AG08396 (cell line): ENCODE measurements around the gene ADCY3.

Experiments used
- DNase-seq: peaks from one replicate; pipeline ENCODE4 v3.0.0; 2012; ENCODE audit warnings: low spot score, mixed read lengths

Gene ADCY3

DNA sequence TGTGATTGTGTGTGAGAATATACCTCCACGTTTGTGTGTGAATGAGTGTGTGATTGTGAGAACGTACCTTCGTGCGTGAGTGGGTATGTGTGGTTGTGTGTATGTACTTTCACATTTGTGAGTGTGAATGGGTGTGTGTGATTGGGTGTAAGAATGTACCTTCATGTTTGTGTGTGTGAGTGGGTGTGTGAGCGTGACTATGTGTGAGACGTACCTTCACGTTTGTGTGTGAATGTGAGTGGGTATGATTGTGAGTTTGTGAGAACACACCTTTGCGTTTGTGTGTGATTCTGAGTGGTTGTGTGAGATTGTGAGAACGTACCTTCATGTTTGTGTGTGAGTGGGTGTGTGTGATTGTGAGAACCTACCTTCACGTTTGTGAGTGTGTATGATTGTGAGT is 5.8 kb upstream of the ADCY3 start:
- DNase-seq = no peak

DNA sequence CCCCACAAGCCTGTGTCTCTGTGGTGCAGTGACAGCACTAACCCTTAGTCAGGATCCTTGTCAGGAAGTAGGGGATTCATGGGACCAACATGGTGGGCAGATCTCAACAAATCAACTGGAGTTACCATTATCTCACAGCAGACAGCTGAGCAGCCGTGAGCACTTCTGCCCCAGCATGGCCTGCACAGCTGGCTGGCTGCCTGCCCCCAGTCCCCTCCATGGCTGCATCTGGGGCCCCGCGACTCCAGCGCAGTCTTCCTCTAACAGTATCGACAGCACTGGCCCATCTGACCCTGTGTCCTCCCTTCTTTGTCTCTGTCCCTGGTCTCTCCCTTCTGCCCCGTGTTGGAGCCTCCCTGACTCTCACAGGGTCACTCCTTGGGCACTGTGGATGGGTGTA is 4.7 kb upstream of the ADCY3 start:
- no peak for DNase-seq

DNA sequence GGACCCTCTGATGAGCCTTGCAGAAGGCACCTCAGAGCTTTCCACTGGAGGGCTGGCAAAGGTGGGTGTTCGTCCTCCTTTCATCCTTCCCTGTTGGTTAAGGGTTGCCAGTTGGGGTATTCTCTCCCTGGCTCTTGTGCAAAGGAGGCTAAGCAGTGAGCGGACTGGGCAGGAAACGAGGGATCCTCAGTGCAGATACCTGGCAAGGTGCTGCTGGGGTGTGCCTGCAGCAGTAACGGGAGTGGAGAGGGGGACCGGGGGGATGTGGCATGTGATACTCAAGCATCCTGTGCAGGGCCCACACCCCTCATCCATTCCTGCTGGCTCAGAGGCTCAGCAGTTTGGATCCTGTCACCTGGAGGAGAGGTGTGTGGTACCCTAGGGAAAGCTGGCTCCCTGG is 4.2 kb upstream of the ADCY3 start:
- DNase-seq = no peak

DNA sequence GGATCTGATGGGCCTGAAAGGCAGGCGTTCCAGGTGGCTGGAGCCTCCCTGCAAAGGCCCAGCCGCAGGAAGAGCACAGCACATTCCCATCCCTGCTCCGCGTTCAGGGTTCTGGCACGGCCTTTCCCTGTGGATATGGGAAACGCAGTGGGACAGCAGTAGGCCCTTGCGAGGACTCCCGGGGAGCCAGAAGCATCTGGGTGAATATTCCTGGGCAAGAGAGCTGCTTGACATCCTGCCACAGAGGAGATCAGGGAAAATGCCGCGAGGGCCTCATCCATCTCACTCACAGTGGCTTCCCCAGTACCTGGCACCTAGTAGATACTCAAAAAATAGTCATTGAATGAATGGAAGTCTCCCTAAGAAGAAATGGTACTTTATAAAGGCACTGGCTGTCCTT is 3.1 kb upstream of the ADCY3 start:
- DNase-seq = no peak

DNA sequence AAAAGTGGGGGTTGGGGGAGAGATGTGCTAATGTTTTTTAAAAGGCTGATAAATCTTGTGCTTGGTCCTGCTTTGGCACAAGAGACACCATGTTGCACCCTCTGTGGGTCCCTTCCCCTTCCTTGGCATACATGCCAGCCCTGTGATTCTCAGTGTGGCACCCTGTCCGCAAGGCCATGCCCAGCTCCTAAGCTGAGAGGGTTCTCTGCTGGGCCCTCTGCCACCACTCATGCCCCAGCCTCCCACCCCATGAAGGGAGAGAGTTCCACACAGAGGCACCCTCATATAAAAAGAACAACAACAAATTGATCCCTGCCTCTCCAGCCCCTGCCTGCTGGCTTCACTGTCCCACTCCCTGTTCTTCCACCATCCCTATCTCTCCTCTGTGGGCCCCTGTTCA is 2.5 kb upstream of the ADCY3 start:
- no peak for DNase-seq

DNA sequence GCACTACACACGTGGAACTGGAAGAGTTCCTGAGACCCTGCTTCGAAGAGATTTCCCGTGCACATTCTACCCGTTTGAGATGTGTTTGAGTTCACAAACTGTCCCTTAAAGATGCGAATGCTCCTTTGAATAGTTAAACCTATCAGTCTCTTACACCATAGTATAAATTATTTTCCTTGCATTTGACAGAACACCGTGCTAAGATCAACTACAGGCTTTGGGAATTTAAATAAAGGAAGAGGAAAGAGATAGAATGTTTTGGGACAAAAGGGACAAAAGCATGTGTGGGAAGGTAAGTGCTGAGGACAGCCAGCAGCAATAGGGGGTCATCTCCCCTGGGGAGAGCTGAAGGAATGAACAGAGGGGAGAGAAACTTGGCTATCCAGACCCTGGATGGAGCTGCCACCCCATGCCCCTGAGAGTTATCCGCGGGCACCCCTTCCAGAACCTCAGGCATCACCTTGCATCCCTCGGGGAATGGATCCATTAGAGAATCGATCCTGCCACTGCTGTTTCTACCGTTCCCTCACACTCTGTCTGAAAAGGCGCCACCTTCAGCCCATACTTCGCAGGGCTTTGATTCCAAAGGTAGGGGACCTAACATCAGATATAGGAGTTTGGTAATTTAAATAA is 888 bp upstream of the ADCY3 start:
- DNase-seq = no peak

DNA sequence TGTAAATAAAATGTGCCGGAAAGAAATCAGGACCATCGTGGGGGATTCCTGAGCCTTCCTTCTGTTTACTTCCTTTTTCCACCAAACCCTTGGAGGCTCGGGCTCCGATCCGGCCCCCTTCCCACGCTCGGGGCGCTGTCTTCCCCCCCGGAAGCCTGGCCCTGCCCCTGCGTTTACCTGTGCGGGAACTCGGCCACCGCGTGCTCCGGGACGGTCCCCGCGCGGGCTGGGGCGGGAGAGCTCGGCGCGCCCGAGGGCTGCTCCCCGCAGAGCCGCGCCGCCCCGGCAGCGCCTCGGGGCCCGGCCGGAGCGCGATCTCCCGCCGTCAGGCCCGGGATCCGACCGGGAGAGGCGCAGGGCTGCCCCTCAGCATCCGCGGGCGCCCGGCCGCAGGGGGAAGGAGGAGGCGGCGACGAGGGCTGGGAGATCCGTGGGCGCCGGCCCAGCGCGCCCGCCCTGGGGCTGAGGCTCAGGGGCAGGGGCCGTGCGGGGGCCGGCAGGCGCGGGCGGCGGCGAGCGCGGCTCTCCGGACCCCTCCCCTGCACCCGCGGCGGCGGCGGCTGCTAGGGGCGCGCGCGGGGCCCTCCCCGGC is 435 bp downstream of the ADCY3 start:
- DNase-seq = peak; percentile 76

DNA sequence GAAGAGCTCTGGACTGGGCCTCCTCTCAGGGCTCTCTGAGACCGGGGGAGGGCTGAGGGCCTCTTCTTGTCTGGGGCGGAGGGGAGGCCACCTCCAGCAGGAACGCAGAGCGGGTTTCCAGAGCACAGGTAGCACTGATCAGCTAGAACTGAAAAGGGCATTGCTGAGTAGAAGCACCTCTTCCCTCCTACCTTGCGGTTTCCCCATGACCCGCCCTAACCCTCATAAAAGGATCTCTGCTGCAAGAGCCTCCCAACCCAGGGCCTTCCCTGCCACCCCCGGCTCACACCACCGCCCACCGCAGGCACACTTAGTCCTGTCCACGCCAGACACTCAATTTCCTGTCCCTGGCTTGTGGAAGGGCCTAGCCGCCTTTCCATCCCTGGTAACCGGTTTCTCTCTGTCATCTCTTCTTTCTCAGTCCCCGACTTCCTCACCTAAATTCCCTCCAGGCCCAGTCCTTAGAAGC is 966 bp downstream of the ADCY3 start:
- peak; percentile 53 for DNase-seq

DNA sequence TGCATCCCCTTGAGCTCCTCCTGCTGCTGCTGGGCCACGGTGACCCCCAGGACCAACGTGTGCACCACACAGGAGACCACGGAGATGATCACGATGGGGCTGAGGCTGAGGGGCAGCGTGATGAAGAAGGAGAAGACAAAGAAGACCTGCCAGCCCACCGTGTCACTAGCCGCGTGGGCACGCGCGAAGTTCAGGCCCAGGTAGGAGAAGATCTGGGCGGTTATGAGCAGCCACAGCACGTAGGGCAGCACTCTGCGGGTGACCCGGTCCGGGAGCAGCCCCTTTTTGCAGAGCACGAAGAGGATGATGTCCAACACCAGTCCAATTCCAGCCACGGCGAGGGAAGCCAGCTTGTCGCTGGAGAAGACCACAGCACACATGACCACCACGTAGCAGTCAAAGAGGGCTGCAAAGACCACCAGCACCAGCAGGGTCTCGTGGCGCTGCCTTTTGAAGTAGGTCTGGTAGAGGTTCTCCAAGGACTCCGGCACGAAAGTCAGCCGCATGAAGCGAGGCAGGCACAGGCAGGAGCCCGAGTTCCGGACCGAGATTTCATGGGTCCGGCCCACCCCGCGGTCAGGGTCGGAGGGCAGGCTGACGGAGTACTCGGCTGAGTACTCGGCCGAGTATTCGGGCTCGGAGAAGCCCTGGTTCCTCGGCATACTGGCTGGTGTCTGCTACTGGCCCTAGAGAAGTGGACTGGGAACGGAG is 1.6 kb downstream of the ADCY3 start:
- no peak for DNase-seq

DNA sequence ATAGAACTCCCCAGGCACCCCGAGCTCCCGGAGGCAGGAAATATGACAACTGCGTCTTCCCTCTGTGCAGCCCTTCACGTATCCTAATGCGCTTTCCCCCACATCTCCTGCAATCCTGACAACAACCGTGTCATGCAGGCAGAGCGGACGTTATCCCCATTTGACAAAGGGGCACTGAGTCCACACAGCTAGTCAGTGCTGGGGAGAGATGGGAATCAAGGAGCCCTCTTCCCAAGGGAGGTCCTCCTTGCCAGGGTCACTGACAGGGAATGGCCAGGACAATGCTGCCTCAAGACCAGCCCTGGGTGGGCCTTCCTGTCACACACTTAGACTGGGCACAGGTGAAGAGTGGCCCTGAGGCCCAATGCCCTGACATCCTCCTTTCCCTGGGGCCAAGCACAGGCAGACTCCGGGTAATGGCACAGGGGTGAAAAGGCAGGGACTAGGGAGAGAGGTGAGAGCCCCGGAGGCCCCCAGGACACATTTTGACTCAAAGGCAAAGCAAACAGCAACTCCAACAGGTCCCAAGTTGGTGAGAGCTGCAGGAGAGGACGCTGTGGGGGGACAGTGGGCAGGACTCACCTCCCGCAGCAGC is 2.2 kb downstream of the ADCY3 start:
- no peak for DNase-seq

DNA sequence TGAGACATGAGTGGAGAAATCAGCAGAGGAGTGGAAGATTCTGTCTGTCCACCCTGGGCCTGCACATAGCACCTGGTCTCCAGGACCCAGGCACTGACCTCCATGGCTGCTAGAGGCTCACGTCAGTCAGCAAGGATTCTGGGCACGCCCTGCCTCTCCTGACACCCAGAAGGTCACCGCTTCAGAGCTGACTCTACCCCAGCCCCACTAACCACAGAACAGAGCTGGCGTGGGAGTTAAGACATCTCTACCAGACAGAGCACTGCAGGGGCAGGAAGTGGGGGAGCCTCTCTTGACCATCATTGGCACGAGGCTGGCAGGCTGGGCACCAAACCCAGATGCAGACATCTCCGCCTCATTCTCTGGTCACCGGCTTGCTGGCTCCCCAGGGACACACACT is 3.0 kb downstream of the ADCY3 start:
- no peak for DNase-seq

DNA sequence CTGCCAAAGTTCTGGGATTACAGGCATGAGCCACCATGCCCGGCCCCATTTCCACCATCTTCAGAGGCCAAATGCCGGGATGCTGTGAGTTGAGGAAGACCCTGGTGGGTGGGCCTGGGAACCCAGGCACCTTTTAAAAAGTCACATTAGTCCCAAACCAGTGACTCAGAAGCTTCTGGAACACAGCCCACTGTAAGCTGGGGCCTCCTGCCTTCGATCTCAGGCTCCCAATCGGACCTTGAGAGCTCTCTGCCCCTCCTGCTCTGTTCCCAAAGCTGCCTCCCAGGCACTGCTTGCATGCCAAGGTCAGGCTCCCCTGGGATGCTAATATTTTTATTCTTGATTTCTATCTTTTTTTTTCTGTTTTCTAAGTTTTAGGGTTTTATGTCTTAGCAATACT is 4.2 kb downstream of the ADCY3 start:
- no peak for DNase-seq

DNA sequence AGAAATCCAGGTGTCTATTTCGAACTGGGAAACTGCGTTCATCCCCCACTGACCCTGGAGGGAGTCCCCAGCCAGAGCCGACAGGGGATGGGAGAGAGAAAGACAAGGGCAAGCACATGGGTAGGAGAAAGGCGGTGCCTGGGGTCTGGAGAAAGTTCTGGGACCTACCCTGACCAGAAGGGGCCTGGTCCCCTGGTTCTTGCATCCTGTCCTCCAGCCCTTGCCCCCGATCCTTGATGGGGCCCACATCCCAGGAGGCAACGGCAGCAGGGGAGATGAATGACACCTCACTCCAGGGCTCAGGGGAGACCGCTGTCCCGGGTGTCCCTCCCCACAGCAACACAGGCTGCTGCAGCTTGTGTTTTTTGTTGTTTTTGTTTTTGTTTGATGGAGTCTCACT is 4.9 kb downstream of the ADCY3 start:
- DNase-seq = no peak

DNA sequence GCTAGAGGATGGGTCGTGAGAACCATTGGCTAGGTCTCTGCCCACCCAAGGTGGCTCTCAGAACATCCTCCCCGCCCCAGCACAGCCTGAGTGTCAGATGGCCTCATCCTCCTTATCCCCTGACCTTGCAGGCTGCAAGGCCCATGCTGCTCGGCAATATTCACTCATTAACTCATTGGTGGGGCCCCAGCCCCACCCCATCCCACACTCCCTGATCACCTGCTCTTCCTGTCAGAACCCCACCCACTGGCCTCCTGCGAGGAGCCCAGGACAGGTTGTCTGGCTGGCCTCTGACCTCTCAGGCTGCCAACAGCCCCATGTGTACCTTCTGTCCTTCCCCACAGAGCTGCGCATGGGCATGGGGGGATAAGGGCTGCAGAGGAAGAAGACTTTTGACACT is 5.3 kb downstream of the ADCY3 start:
- no peak for DNase-seq

DNA sequence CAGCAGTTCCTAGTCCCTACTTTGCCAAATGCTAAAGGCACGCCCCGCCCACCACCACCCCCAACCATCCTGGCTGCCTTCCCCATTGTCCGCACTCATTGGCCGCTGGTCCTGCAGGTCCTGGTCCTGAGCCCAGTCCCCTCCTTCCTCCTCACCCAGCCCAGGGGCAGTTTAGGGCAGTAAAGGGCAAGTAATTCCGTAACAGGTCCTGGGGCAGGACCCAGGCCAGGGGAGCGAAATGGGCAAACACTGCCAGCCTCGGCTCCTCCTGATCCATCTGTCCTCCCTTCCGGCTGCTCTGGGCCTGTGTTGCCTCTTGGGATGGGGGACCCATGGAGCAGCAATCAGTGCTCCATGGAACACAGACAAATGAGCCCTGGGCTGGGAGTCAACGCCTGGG is 6.1 kb downstream of the ADCY3 start:
- DNase-seq = no peak

DNA sequence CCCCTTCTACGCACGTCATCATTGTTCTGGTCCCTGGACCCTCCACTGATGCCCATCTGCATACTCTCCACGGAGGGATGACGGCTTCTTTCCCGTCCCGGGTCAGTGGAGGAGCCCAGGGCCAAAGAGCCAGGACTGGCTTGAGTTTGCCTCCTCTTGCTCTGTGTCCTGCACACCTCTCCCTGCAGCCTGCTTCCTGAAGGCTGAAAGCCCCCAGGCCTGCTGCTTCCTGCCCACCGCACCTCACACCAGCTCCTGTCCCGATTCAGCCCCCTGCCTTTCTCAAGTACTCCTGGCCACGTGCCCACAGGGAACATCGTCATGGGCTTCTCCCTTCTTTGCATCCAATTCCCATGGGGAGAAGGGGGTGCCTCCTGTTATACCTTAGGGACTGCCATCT is 7.1 kb downstream of the ADCY3 start:
- no peak for DNase-seq

DNA sequence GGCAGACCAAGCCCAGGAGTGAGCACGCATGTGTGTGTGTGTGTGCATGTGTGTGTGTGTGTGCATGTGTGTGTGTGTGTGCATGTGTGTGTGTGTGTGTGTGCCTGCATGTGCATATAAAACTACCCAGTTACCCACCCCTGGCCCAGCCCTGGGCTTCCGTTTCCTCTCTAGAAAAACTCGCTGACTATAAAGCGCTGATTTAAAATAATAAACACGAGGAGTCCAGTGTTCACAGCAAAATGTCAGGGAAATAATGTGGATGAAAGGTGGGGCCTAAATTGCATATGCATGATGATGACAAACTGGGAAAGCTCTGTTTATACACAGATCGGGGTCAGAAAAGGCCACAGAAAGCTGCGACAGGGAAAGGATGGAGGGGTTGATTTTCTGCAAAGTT is 7.5 kb downstream of the ADCY3 start:
- DNase-seq = no peak

DNA sequence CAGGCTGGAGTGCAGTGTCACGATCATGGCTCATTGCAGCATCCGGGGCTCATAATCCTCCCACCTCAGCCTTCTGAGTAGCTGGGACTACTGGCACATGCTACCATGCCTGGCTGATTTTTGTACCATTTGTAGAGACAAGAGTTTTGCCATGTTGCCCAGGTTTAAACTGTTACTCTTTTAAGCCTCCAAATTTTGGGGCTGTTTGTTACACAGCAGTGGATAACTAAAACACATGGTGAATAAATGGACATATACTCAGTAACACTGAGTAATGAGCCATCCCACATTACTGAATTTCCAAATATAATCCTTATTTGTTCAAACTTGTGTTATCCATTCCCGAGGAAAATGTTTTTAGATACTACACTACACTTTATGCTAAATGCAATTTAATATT is 9.8 kb downstream of the ADCY3 start:
- no peak for DNase-seq

DNA sequence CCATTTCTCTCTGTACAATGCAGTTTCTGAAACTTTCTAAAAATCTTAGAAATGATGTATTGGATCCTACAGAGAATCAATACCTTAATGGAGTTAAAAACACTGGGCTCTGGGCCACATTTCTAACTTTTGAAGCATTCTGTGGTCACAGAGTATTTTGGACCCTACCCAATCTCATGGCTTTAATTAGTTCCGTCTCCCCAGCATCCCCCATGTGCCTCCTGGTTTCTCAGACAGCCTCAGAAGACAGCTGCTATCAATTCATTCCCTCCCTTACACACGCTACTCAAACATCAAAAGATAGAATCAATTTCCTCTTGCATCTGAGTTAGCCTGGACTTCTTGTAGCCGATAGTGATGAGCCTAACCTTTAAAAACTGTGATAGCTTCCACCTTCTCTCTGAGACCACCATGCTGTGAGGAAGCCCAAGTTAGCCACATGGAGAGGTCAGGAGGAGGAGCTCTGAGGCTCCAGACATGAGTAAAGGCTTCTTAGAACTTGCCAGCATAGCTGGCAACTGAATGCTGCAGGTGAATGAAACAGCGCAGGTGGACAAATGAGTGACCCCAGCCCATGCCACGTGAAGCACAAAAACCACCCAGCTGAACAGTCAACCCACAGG is 10.4 kb downstream of the ADCY3 start:
- DNase-seq = no peak

DNA sequence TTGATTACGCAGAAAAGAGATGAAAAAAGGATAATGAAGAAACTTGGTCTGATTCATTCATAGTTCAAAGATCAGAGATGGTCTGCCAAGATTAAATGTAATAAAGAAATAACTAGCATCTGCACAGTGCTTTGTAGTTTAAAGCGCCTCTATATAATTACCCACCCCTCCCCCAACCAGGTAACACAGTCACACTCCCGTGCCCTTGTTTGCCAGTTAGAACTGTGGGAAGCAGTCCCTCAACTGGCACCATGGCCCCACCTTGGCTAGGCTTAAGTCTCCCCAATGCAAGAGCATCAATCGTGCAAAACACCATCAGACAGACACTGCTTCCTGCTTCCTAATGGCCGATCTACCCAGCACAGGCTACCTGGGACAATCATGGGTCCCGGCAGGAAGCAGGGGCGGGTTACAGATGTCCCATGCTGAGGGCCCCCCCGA is 11.6 kb downstream of the ADCY3 start:
- no peak for DNase-seq

DNA sequence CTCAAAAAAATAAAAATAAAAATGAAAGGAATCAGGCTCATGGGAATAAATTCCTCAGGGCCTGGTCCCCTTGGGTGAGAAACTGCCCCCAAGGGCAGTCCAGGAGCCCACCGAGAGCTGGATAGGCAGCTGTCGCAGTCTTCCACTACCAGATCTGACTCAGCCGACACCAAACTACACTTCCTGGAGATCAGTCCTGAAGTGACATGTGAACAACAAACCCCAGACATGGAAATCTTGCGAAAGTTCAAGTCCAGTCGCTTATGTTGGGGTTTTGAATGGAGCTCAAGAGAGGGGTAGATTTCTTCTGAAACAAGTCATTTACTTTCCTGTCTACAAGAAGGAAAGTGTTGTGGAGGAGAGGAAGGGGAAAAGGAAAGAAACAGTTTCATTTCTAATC is 12.9 kb downstream of the ADCY3 start:
- no peak for DNase-seq

DNA sequence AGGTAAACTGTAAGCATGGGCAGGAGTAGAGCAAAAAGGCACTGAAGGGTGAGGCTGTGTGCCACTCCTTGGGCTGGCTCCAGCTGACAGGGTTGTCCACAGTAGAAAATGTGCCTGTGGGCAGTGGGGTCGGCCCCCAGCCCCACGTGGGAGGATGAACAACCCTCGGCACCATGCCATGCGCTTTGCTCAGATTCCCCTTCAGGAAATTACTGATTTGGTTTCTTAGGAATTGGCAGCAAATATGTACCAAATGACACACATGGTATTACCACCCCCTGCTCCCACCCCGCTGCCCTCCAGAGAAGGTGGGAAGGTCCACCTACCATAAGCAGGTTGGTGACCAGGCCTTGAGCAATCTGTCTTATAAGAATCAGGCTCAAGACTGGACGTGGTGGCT is 13.6 kb downstream of the ADCY3 start:
- no peak for DNase-seq
